ENCODE measurements around the gene FAM118A.
"Not testable (repeated sequence)": the region's sequence is repeated elsewhere in the genome, so short reads cannot be mapped to it uniquely, and the experiment has no call there.

The FAM118A gene

DNA sequence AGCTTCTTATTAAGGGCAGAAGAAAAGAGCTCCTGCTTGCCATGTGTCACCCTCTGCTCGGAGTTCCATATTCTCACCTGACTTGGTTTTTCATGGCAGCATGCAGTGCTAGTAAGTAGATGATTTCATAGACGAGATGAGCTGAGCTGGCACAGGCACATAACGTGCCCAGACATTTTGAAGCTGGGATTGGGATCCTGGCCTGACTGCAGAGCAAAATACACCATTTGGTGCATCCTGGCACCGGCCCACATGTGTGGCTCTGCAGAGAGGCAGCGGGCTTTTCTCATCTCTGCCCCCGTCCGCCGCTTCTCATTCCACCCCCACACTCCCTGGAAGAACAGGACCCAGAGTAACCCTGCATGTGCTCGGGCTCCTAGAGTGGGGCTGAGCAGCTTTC, 24.8 kb downstream of the FAM118A start:
- no peak for DNase-seq

DNA sequence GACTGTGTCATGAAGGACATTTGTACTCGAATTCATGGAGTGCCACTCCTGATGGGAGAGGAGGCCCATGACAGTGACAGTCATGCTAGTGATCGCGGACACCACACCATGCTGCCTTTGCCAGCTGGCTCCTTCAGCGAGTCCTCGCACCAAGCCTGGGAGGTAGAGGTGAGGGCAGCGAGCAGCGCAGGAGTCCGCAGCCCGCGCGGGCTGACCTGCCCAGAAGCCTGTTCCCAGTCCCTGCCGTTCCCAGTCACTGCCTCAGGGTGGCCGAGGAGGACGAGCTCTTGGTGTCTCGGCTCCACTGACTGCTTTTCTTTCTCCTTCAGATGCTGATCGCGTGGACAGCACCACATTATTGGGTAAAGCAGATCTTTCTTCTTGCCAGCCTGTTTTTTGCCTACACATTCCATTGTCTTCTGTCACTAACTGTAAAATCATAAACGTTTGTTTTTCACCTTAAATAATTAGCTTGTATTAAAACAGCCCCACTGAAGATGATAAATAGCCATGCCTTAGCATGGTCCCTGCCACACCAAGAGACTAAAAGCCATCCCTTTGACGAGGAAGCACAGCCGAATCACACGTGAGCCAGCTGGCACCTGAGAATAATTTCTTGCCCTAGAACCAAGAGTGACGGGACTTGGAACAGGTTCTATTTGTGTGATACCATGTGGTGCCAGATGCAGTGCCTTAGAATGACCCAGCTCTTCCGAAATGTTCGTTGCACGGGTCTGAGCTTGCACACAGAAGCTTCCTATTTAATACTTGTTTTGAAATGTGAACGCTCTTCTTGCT, 25.5 kb downstream of the FAM118A start:
- DNase-seq, result no peak

DNA sequence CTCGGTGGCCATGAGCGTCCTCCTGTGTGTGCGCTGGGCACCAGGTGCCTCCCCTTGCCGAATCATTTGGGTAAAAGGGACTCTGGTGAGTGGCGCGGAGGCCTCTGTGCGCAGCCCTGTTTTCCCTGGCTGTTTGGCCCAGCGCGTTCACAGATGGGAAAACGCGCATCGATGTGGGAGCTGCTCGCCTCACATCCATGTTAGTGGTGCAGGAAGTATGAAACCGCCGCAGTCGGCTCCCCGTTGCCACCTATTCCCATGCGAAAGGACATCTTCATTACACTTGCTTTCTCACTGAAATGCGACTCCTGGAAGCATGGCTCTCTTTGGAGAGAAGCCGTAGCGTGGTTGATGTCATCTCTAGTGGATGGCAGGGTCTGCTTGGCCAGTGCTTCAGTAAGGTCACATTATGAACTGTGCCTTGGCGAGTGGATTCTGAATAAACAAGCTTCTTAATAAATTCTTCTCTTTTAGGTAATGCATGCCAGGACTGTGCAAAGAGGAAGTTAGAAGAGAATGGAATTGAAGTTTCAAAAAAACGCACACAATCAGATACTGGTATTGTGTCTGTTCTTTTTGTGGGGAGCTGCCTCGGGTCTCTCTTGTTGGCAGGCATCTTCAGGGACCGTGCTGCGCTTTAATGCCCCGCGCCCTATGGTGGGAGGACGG, 26.3 kb downstream of the FAM118A start:
- DNase-seq, result no peak

DNA sequence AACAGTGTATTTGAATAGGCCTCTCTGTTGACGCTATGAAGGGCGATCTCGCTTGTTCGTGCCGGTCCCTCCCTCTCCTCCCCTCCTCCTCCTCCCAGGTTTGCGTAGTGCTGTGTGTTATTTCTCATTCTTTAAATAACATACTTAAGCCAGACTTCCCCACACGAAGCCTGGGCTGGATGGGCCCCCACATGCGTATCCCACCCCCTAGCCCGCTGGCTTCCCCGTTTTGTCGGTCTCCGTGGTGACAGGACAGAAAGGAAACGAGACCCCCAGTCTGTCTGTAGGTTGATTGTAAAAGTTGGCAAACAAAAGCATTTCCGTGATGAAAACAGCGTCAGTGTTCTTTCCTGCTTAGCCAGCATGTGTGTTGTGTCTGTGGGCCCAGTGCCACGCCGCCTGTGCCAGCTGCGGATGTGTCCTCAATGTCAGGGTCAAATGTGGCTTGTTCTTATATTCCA, 27.3 kb downstream of the FAM118A start:
- no peak for DNase-seq

DNA sequence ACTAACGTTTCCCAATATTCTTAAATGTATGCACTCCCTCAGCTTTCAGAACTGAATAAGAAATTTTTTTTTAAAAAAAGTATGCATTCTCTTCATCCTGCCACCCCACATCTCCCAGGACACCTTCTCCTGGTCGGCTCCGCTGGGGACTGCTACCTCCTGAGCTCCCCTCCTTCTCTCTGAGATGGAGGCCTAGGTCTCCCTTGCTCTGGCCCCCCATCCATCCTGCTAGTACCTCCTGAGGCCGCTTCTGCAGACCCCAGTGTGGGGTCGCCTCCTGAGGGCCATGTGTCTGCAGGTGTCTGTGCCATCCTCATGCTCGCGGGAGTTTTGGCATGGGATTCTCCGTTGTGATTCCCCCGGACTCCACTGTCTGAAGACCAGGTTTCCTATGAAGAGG, 27.8 kb downstream of the FAM118A start:
- DNase-seq, result no peak

DNA sequence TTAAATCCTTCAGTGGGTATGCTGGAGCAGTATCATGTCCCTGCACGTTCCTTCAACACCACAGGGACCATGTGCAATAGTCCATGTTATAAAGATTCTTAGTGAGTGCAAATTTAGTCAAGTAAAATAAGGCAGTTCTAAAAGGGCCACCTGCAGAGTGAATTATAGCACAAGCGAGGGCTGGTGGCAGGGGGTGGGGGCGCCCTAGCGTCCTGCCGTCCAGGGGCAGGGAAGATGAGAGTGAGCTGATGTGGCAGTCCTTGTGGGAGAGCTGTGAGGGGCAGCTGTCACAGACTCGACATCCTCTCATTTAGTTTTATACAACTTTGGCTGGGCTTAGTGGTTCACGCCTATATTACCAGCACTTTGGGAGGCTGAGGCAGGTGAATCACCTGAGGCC, 29.1 kb downstream of the FAM118A start:
- no peak for DNase-seq

DNA sequence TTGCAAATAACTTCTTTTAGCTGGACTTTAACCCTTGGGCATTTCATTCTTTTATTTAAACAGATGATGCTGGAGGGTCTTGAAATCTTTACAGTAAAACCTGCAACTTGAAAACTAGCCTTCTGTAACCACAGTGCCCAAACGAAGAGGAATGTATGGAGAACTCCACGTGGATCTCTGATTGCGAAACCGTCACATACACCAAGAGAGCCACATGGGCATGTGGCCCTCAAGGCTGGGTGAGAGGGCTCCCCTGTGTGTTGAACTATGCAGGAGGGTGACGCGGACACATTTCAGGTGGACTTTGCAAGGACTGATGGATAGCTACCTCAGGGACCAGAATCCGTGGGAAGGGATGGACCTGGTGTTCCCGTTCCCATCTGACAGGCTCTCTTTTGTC, 30.6 kb downstream of the FAM118A start:
- DNase-seq, result no peak

DNA sequence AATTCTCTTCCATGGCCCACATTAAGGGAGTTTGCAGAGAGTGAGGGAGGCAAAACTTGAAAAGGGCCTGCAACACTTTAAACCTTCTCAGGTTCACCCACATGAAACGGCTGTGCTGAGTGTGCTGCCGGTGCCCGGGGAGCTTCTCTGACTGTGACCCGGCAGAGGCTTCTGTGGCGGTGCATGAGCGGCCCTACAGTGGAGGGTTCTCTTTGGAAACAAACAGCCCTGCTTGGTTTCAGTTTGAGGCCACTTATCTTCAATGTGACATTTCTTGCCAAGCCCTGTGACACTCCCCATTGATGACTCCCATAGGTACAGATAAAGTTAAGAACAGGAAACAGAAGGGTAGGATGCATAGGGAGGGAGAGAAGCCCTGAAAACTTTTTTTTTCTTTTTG, 31.8 kb downstream of the FAM118A start:
- DNase-seq, result peak; percentile 61 to 65

DNA sequence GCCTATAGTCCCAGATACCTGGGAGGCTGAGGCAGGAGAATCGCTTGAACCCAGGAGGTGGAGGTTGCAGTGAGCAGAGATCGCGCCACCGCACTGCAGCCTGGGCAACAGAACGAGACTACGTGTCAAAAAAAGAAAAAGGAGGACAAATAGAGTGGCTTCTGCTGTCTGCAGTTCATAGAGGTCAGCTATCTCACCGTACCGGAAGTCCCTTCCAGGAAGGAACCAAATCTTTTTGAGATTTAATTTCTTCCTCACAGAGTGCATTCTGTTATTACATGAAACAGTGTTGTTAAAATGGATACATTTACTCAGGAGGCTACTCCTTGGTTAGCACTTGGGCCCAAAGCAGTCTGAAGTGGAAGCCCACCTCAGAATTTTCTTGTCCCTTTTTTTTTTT, 33.4 kb downstream of the FAM118A start:
- DNase-seq, result no peak

DNA sequence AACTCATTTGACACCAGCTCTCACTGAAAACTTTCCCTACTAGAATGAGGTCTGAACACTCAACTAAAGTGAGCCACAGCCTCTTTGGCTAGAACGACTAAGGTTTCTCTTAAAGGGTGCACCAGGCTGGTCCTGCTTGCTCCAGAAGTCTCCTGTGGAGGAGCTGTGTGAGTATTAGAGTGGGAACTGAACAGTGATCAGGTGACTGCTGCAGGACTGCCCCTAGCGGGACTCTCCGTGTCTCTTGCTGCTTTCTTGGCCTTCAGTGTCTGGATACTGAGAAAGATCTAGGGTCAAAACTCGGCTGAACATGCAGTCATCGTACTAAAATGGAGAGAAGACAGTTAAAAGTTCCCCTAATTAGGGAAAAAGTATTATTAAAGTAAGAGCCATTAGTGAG, 34.6 kb downstream of the FAM118A start:
- no peak for DNase-seq

DNA sequence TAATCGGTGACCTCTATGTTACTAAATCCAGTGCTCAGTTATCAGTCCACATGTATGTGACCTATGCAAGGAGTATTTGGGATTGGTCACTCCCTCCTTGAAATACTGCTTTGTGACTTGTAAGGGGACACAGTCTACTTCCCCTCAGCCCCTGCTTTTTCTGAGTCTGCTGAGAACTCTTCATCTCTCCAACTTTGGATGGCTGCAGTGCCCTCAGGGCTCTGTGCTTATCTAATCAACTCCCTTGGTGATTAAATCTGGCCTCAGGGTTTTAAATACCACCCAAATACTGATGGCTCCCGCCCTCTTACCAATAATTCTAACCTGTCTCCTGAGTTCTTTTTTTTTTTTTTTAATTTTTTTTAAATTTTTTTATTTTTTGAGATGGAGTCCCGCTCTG, 40.2 kb downstream of the FAM118A start:
- DNase-seq, result no peak

DNA sequence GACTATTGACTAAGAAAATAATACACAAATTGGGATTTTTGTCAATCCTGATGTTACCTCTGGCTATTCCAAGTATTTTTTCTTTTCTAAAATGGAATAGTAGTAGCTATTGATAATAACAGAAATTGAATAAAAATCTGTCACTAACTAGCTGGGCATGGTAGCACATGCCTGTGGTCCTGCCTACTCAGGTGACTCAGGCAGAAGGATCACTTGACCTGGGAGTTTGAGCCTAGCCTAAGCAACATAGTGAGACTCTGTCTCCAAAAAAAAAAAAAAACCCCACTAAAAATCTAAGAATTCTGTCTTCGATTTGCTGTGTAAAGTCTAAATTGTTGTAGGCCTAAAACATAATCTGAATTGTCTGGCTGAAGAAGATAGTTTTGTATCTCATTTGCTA, 42.2 kb downstream of the FAM118A start:
- no peak for DNase-seq

DNA sequence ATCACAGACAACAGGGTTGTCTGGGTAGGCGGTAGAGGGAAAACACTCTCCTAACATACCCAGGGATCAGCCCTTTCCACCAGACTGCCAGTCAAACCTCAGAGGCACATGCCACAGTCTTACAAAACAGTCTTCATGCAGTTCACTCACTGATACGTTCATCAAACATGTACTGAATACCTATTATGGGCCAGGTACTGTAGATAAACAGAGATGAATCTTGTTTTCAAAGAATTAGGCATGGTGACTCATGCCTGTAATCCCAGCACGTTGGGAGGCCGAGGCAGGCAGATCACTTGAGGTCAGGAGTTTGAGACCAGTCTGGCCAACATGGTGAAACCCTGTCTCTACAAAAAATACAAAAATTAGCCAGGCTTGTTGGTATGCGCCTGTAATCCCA, 43.0 kb downstream of the FAM118A start:
- DNase-seq, result not testable (repeated sequence)

DNA sequence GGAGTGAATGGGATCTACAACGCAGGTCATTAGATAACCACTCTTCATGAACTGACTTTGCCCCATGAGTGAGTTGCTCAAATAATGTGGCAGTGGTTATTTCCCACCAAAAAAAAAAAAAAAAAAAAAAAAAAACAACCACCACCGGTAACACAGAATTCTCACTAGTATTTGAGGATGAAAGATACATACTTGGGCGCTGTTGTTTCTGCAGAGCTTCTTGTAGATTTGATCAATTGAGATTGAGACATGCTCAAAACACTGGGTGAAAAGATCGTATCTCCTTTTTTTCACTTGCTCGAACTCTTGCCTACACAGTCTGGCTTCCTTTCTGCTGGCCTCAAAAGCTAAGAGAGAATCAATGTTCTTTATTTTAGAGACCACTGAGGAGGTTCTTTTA, 44.1 kb downstream of the FAM118A start:
- DNase-seq, result no peak

DNA sequence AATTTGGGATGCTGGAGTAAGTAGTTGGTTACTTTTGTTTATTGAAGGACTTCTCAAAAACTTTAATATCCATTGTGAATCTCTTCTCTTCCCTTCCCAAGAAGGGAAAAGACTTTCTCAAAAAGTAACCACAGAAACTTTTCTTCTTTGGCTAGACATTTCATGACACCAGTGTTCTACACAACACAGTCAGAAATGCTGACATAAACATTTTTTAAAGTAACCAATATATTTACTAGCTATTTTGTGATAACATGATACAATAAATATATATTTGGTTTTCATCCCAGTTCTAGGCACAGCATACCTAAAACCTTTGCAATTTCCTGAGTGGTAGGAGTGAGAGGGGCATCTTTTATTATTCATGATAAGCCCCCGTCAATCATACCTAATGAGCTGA, 47.8 kb downstream of the FAM118A start:
- no peak for DNase-seq

DNA sequence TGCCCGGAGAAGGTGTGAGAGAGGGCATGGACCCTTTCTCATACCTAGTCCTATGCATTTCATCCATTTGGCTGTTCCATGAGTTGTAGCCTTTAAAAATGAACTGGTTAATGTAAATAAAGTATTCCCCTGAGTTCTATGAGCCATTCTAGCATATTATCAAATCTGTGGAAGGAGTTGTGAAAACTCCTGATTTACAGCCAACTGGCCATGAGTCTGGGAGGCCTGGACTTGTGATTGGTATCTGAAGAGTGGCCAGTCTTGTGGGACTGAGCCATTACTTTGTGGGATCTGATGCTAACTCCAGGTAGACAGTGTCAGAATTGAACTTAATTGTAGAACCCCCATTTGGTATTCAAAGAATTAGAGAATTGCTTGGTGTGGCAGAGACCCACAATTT, 48.4 kb downstream of the FAM118A start:
- no peak for DNase-seq

DNA sequence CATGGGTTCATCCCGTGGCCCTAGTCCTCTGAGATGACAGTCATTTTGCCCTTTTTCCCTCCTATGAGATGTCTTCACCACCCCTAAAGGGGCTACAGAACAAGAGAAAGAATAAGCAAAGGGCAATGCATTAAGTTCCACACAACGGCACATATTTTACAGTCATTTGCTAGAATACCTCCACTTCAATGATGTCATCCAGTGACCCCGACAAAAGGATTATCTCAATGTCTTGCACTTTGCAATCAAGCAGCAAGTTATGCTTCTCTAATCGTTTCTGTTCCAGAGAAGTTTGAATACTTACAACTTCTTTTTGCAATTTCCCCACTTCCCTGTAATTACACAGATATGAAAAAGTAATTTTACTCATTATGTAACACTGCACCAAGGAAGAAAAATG, 49.9 kb downstream of the FAM118A start:
- DNase-seq, result no peak

DNA sequence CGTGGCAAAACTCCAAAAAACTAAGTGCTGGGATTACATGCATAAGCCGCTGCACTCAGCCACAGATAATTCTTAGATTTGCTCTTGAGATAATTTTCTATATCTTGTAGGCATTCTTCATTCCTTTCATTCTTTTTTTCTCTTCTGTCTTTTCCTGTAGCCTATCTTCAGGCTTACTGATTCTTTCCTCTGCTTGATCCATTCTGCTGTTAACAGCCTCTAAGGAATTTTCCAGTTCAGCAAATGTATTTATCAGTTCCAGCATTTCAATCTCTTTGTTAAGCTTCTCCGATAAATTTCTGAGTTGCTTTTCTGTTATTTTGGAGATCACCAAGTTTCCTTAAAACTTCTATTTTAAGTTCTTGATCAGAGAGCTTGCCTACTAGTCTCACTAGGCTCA, 57.0 kb downstream of the FAM118A start:
- DNase-seq, result no peak

DNA sequence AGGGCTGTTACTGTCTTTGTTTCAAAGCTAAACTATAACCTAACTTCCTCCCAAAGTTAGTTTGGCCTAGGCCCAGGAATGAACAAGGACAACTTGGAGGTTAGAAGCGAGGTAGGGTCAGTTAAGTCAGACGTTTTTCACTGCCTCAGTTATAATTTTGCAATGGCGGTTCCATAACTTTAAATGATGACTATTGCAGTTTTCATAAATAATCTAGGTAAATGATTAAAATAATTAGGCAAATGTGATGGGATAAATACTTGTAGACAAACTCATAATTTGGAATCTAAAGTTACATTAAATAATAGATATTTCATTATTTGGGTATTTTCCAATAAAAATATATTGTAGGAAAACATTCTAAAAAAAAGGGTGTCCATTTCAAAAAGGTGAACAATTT, 63.9 kb downstream of the FAM118A start:
- DNase-seq, result not testable (repeated sequence)

DNA sequence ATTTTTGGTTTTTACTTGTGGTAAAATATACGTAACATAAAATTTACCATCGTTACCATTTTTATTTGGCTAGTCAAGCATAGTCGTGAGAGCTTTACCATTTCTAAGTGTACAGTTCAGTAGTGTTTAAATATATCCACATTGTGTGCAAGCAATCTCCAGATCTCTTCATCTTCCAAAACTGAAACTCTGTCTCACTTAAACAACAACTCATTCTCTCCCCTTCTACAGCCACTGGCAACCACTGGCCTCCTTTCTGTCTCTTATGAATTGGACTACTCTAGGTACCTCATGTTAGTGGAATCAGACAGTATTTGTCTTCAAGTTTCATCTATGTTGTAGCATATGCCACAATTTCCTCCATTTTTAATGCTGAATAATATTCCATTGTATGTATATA, 66.3 kb downstream of the FAM118A start:
- DNase-seq, result no peak

DNA sequence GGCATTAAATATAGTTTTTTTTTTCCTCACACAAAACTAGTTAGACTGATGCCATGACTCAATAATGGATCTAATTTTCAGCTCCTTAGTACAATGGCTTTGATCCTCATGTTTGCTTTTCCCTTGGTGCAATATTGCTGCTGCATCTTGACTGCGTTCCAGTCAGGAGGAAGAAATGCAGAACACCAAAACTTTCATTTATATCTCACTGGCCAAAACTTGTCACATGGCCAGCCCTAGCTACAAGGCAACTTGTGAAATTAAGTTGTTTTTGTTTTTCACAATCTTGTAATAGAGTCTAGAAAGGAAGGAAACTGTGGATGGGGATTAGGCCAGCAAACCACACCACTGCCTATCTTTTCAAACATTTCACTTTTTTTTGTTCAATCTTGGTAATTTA, 67.0 kb downstream of the FAM118A start:
- DNase-seq, result no peak

DNA sequence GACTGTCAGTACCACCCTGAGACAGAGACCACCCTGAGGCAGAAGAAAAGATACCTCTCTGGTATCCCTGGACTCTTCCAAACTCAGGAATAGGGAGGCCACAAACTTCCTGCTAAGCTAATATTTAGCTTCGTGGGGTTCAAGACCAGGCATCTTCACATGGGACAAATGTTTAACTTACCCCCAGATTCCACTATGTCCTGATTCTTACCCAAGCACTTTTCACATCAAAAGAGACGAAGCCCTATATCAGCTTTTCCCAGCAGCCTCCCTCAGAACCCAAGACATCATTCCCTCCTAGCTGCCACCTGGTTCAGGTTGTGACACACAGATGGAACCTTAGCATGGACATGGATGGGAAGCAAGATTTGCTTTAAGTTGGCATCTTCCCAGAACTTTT, 71.6 kb downstream of the FAM118A start:
- DNase-seq, result no peak

DNA sequence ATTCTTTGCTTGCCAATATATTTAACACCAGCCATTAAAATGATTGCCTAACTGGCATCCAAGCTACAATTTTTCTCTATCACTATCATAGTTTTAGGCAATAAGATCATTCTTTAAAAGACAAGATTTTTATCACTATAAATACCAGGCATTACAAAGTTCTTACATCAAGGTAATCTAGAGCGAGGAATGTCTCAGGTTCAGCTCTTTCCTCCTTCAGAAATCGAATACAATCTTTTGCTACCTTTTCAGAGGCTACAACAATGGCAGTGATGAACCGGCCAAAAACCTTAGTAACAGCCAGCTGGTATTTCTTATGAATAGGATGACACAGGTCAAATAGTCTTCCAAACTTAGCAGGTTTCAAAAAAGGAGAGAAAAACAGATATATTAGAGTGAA, 79.8 kb downstream of the FAM118A start:
- no peak for DNase-seq
